Activated T-cell treated with anti-CD3 and anti-CD28 coated beads, Interleukin-2, amount 50 U/mL, for 1 hour (primary cell): ENCODE results near the gene RBM26.

Experiments
- DNase-seq: peaks from one replicate; pipeline ENCODE4 v3.0.0-alpha.2; 2020

The RBM26 gene

DNA sequence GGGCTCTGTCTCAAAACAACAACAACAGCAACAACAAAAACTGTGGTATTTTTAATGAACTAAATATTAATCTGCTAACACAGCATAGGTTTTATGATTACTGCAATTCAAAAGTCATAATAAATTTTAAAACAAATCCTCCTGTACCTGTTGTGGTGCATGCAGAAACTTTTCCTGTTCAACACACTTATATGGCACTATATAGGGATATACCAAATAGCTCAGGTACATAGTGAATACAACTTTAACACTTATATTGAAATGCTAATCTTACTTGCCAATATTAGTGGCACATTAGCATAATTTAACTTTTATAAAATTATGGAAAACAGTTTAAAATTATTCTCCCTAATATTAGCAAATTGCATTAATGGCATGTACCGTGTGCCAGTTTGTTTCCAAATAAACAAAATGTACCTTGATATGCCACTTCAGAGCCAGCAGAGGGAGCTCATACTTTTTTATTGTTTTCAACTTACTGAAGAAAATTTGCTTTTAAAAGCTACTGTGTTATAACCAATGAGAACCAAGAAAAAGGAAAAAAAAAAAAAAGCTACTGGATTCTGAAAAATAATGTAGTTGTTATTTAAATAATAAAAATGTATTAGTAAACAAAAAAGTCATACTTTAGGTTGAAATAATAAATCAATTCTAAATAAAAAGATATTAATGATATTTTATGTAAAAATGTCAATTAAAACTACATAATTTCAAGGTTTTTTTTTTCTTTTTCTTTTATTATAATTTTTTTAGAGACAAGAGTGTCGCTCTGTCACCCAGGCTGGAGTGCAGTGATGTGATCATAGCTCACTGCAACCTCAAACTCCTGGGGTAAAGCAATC, 18.0 kb upstream of the RBM26 start:
- no peak for DNase-seq

DNA sequence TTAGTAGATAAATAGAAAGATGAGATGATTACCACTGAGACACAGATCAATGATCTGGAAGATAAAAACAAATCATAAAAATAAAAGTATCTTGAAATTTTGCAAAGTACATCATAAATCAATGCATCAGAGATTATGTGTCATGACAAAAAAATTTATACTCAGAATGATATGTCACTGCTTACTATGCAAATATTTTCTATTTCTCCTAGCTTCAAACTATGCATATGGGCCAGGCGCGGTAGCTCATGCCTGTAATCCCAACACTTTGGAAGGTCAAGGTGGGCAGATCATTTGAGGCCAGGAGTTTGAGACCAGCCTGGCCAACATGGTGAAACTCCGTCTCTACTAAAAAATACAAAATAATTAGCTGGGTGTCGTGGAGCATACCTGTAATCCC, 17.3 kb upstream of the RBM26 start:
- no peak for DNase-seq

- no peak for DNase-seq
Measured at GRCh38 chr13:79419365-79419764, 13.3 kb upstream of the RBM26 start.

DNA sequence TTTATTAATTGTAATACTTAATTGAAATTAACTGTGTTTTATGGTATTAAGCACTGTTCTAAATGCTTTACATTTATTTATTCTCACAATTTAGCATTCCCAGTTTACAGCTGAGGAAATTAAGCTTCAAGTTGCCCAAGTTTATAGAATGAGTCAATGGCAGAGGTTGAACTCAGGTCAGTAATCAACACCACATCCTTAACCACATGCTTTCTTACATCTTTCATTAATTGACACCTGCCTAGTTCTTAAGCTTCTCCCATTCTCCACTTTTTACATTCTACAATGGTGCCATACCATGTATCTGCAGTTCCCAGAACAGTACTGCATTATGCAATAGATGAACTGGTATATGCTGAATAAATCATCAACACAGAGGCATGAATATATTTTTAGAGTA, 11.7 kb upstream of the RBM26 start:
- DNase-seq: no peak

- no peak for DNase-seq
Measured at GRCh38 chr13:79413521-79413920, 7.5 kb upstream of the RBM26 start.

DNA sequence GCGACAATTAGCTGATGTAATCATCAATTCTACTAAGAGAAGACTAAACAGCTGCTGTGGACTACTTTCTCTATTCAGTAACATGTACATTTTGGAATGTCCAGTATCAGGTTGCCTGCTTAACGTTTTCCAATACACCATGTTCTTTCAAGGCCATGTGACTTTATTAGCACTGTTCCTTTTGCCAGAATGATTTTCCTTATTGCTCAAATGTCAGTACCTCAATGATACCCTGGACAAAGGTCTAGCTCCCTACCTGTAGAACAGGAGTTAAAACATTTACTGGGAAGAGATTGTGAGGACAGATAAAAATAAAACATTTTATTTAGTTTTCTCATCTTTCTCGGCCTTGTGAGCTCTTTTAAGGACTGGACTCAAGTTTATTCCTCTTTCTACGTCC, 3.8 kb upstream of the RBM26 start:
- no peak for DNase-seq

DNA sequence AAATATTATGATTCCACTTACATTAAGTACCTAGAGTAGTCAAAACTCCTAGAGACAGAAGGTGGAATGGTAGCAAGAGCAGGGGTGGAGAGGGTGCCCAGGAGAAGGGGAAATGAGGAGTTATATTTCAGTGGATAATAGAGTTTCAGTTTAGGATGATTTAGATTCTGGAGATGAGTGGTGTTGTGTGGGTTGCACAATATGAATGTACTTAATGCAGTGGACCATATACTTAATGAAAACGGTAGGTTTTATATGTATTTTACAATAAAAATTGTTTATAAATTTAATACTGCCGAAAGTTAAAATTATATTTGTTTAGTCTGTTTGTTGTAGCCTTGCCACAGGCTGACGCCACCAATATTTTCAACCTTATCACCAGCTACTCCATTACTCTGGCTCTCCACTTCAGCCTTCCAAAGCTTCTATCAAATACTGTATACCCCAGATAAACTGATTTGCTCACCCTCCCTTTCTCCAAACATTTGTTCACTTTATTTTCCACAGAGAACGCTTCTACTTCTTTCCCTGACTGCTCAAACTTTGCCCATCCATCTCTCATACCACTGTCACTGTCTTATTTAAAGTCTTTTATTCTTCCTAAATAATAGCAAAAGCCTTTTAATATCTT, 1.4 kb upstream of the RBM26 start:
- DNase-seq: no peak

- DNase-seq: no peak
Measured at GRCh38 chr13:79406597-79406908, 498 bp upstream of the RBM26 start.

- no peak for DNase-seq
Measured at GRCh38 chr13:79405501-79405830, 589 bp downstream of the RBM26 start.

DNA sequence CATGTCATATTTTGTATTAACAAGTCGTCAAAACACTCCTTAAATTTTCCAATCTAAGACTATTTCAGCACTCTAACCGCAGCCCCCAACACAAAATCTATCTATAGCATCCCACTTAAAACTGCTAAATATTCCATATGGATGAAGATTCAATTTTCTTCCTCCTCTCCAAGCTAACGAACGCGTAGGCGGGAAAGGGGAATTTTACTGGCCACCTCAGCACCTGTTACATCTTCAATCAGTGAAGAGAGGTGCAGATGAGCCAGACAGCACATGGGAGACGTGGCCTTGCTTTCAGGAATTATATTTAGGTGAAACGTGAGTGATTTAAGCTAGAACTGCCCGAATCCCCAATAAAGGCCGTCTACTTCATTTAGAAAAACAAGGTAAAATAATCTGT, 1.1 kb downstream of the RBM26 start:
- no peak for DNase-seq

DNA sequence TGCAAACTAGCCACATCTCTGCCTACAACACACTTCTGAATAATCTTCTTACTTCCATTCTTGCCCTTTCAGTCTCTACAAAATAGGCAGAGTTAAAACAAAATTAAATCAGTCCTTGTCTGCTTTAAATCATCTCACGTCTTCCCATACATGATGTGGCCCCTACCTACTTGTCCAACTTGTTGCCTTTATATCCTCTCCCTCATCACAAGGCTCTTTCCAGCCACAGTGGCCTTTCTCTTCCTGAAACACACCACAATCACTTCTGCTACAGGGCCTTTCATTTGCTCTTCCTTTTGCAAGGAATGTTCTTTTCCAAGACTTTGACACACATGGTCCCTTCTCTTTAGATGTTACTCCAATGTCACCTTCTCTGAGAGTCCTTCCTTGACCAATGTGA, 1.7 kb downstream of the RBM26 start:
- no peak for DNase-seq

DNA sequence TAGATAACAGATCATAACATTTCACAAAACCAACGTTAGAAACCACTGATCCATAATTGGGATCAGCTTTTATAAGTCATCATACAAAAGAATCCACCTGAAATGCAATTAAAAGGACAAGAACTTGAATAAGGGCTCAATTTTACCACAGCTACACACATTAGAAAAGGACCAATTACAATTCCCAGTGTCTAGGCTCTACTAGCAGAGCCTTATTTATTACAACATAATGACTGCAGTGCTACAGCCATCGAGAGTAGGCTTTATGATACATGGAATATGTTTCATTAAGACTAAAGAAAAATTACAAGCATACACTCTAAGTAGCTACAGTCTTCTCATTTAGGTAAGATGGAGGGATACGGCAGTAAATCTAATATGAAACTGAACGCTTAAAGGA, 2.9 kb downstream of the RBM26 start:
- no peak for DNase-seq

GRCh38 chr13:79402679-79403078, 3.4 kb downstream of the RBM26 start:
- no peak for DNase-seq

- no peak for DNase-seq
Measured at GRCh38 chr13:79402074-79402635, 3.9 kb downstream of the RBM26 start.

- DNase-seq: no peak
Measured at GRCh38 chr13:79401259-79402070, 4.6 kb downstream of the RBM26 start.

- DNase-seq: no peak
Measured at GRCh38 chr13:79398915-79399314, 7.1 kb downstream of the RBM26 start.

DNA sequence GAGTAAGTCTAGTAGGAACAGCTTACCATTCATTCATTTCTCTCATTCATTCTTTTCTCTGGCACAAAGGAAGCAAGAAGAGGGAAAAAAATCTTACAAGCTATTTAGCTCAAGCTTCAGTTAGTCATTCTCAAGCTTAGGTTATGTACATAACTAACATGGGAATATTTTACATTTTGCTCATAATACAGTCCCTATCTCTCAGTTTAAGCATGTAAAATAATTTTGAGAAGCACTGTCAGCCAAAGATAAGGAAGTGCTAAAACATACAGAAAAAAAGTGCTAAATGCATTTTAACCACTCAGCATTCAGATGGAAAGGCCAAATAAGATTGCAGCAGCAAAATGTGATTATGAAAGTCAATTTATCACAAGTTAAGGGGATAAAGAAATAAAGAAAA, 7.9 kb downstream of the RBM26 start:
- no peak for DNase-seq

DNA sequence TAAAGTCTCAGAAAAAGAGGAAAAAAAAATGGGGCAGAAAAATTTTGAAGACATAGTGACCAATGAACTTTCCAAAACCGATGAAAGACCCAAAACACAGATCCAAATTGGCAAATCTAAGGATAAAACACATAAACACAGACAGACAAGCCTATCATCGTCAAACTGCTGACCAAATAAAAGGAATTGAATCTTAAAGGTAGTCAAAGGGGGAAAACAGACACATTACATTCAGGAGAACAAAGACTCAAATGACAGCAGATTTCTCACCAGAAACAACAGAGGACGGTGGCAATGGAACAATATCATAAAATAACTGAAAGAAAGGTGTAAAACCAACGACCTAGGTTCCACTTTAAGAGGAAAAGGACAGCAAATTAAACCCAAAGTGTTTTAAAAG, 10.2 kb downstream of the RBM26 start:
- no peak for DNase-seq

DNA sequence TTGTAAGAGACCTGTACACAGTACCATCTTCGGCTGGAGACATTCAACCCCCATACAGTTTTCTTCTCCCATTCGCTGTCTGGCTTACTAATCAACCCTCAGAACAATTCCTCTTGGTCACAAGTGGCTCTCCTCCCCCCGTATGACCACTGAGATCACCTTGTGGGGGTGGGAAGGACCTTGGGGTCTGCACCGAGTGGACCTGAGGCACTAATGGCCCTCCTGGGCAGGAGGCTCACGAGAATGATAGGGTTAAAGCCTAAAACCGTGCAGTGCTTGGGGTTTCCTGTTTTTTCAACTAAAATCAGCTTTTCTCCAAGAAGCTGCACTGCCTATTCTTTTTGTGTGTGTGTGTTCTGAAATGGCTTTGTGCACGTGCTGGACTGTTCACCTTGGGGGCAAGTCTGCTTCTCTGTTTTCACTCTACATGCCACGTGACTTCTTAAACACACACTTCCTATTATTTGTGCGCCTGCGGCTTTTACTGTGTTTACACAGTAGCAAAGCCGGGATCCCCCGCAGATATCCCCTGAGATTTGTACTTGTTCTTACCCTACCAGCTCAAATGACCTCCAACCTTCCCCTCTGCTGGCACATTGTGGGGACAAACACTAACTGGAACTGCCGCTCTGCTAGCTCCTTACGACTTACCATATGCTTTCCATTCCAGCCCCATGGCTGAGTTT, 12.3 kb downstream of the RBM26 start:
- peak; percentile 34 for DNase-seq

- DNase-seq: no peak
Measured at GRCh38 chr13:79392882-79393563, 13.0 kb downstream of the RBM26 start.

GRCh38 chr13:79389026-79389425, 17.0 kb downstream of the RBM26 start:
- no peak for DNase-seq

DNA sequence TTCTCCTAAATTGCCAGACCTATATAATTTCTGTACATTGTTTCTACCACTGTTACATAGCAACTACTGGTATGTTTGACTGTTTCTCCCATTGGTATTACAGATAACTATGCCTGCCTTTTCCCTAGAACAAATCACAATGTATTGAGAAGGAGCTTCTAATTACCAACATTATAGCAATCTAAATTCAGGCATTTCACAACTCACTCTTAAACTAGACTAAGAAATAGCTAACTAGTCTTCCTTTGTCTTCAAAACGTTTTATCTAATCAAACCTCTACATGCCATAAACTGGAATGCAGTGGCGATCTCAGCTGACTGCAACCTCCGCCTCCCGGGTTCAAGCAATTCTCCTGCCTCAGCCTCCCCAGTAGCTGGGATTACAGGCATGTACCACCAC, 18.2 kb downstream of the RBM26 start:
- no peak for DNase-seq
